ENCODE results near the gene PRDM15.
"Not testable (repeated sequence)": the region's sequence is repeated elsewhere in the genome, so short reads cannot be mapped to it uniquely, and the experiment has no call there.

The PRDM15 gene

GRCh38 chr21:41808094-41808493 is 71.0 kb downstream of the PRDM15 start:
- no peak for DNase-seq (ENCODE audit: low read depth in 1 of 2, low spot score in 1 of 2)

- DNase-seq (ENCODE audit: low read depth in 1 of 2, low spot score in 1 of 2): no peak
These were observed 72.4 kb downstream of the PRDM15 start for GRCh38 chr21:41806773-41807172.

- DNase-seq (ENCODE audit: low read depth in 1 of 2, low spot score in 1 of 2): no peak
These were observed 73.5 kb downstream of the PRDM15 start for GRCh38 chr21:41805643-41806042.

GRCh38 chr21:41805038-41805437 is 74.1 kb downstream of the PRDM15 start:
- DNase-seq (ENCODE audit: low read depth in 1 of 2, low spot score in 1 of 2): no peak

GRCh38 chr21:41804381-41804780 is 74.8 kb downstream of the PRDM15 start:
- no peak for DNase-seq (ENCODE audit: low read depth in 1 of 2, low spot score in 1 of 2)

GRCh38 chr21:41803316-41803715 is 75.8 kb downstream of the PRDM15 start:
- no peak for DNase-seq (ENCODE audit: low read depth in 1 of 2, low spot score in 1 of 2)

GRCh38 chr21:41802684-41803083 is 76.5 kb downstream of the PRDM15 start:
- no peak for DNase-seq (ENCODE audit: low read depth in 1 of 2, low spot score in 1 of 2)

- no peak for DNase-seq (ENCODE audit: low read depth in 1 of 2, low spot score in 1 of 2)
These were observed 77.0 kb downstream of the PRDM15 start for GRCh38 chr21:41802198-41802584.

GRCh38 chr21:41801321-41802197 is 77.6 kb downstream of the PRDM15 start:
- DNase-seq (ENCODE audit: low read depth in 1 of 2, low spot score in 1 of 2): no peak

GRCh38 chr21:41800425-41801320 is 78.5 kb downstream of the PRDM15 start:
- DNase-seq (ENCODE audit: low read depth in 1 of 2, low spot score in 1 of 2): no peak

- no peak for DNase-seq (ENCODE audit: low read depth in 1 of 2, low spot score in 1 of 2)
These were observed 79.4 kb downstream of the PRDM15 start for GRCh38 chr21:41799763-41800162.

GRCh38 chr21:41798326-41798725 is 80.8 kb downstream of the PRDM15 start:
- DNase-seq (ENCODE audit: low read depth in 1 of 2, low spot score in 1 of 2): no peak

- no peak for DNase-seq (ENCODE audit: low read depth in 1 of 2, low spot score in 1 of 2)
These were observed 82.6 kb downstream of the PRDM15 start for GRCh38 chr21:41796476-41797080.

- DNase-seq (ENCODE audit: low read depth in 1 of 2, low spot score in 1 of 2): no peak
These were observed 83.4 kb downstream of the PRDM15 start for GRCh38 chr21:41795726-41796125.

GRCh38 chr21:41794600-41794999 is 84.5 kb downstream of the PRDM15 start:
- no peak for DNase-seq (ENCODE audit: low read depth in 1 of 2, low spot score in 1 of 2)

GRCh38 chr21:41792711-41793110 is 86.4 kb downstream of the PRDM15 start:
- DNase-seq (ENCODE audit: low read depth in 1 of 2, low spot score in 1 of 2): no peak

GRCh38 chr21:41786509-41786987 is 92.6 kb downstream of the PRDM15 start:
- DNase-seq (ENCODE audit: low read depth in 1 of 2, low spot score in 1 of 2): no peak

- not testable (repeated sequence) for DNase-seq (ENCODE audit: low read depth in 1 of 2, low spot score in 1 of 2)
These were observed 93.9 kb downstream of the PRDM15 start for GRCh38 chr21:41785262-41785661.

GRCh38 chr21:41784456-41785102 is 94.6 kb downstream of the PRDM15 start:
- DNase-seq (ENCODE audit: low read depth in 1 of 2, low spot score in 1 of 2): no peak

GRCh38 chr21:41783476-41784180 is 95.5 kb downstream of the PRDM15 start:
- DNase-seq (ENCODE audit: low read depth in 1 of 2, low spot score in 1 of 2): no peak

All from activated T-helper 1 cell treated with anti-CD3 and anti-CD28 coated beads, Interleukin-2, amount 50 U/mL, for 16 hours (primary cell).